22Rv1 (cell line): ENCODE results near the gene RING1.

Source experiments
- ZFX ChIP-seq: fragments of 450-650 bp; IDR thresholded peaks from 2 replicates; pipeline ENCODE4 v1.6.1; 2017; ENCODE audit warnings: antibody characterized with exemption, borderline replicate concordance
- TF ChIP-seq, protein P1 (sequence below): fragments of 450-650 bp; IDR thresholded peaks from 2 replicates; pipeline ENCODE4 v1.5.1; 2017; ENCODE audit warnings: mild to moderate bottlenecking

DNA sequence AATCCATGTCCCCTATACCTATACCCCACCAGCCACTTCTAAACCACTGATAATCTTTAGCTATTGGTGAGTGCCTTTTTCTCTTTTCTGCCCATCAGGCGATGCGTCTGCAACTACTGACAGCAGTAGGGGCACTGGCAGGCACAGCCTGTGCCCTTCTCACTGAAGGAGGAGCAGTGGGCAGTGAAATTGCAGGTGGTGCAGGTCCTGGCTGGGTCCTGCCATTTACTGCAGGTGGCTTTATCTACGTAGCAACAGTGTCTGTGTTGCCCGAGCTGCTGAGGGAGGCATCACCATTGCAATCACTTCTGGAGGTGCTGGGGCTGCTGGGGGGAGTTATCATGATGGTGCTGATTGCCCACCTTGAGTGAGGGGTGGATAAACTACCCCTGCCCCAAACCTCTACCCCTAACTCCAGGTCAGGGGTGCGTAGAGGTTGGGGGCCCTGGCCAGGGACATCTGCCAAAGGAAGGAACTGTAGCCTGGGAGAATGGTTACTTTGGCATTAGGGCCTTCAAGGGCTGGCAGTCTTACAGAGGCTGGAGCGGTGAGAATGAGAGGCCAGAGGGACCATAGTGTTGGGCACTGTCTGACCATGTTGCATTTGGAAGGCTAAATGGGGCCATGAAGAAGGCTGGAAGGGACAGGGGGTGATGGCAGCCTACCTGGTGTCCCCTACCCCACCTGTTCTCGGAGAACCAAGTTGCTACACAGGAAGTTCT, 4.7 kb upstream of the RING1 start:
- TF ChIP-seq, protein P1, sequence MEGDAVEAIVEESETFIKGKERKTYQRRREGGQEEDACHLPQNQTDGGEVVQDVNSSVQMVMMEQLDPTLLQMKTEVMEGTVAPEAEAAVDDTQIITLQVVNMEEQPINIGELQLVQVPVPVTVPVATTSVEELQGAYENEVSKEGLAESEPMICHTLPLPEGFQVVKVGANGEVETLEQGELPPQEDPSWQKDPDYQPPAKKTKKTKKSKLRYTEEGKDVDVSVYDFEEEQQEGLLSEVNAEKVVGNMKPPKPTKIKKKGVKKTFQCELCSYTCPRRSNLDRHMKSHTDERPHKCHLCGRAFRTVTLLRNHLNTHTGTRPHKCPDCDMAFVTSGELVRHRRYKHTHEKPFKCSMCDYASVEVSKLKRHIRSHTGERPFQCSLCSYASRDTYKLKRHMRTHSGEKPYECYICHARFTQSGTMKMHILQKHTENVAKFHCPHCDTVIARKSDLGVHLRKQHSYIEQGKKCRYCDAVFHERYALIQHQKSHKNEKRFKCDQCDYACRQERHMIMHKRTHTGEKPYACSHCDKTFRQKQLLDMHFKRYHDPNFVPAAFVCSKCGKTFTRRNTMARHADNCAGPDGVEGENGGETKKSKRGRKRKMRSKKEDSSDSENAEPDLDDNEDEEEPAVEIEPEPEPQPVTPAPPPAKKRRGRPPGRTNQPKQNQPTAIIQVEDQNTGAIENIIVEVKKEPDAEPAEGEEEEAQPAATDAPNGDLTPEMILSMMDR: no peak
- TF ChIP-seq ZFX: no peak
